ENCODE measurements around the gene YTHDF2. TPM values are rescaled to one million over a fixed set of nuclear protein-coding genes. Genes with fewer than 3 reads are reported as not detected.

The YTHDF2 gene
- total and polyA plus RNA-seq, 9 of the 15 experiments (the other 6 are each of a cell fraction or from before 2014, with no cell fraction given) = 41.0 to 111 (median 83.3) TPM

DNA sequence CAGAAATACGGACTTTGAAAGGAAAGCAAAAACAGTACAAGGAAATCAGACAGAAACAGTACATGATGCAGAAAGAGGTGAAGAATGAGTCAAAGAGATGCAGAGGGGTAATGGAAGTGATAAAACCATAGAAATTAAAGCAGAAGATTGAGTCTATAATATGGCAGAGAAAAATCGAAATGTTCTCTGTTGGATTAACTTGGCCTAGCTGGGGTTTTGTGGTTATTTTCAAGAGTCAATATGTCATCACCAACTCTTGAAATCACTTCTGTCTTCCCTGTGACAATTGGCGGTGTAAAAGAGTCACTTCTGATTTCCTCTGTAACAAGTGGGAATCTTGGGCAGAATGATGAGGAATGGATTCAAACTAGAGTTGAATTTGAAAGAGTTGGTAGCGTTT is 7.4 kb downstream of the YTHDF2 start (continued):
- TF ChIP-seq, protein P1, sequence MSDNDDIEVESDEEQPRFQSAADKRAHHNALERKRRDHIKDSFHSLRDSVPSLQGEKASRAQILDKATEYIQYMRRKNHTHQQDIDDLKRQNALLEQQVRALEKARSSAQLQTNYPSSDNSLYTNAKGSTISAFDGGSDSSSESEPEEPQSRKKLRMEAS (CRISPR knock-in tag; IDR thresholded peaks at IDR 0.05) = no peak
- TF ChIP-seq POLR2A (conservative IDR thresholded peaks at IDR 0.05) = peak; percentile 34; the same call in 1 of the 2 replicates
- TF ChIP-seq ZC3H8 (IDR thresholded peaks at IDR 0.05) = no peak
- no peak for TF ChIP-seq KAT7 (CRISPR knock-in tag; IDR thresholded peaks at IDR 0.05; ENCODE audit: borderline replicate concordance)
- peak; percentile 50 for TF ChIP-seq MEIS2 (IDR thresholded peaks at IDR 0.05; ENCODE audit: partially characterized antibody)
- TF ChIP-seq, protein P2, sequence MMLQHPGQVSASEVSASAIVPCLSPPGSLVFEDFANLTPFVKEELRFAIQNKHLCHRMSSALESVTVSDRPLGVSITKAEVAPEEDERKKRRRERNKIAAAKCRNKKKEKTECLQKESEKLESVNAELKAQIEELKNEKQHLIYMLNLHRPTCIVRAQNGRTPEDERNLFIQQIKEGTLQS (IDR thresholded peaks at IDR 0.05) = peak; percentile 26
- TF ChIP-seq, protein P2 (CRISPR knock-in tag; conservative IDR thresholded peaks at IDR 0.05) = no peak
- no peak for TF ChIP-seq NFATC3 (IDR thresholded peaks at IDR 0.05)
- TF ChIP-seq ZNF830 (CRISPR knock-in tag; IDR thresholded peaks at IDR 0.05) = no peak
- TF ChIP-seq POLR2G (IDR thresholded peaks at IDR 0.05; ENCODE audit: low read depth, low read length) = no peak
- TF ChIP-seq RBBP5 (IDR thresholded peaks at IDR 0.05; ENCODE audit: borderline replicate concordance, insufficient read depth, low read length, poor library complexity, severe bottlenecking) = no peak
- TF ChIP-seq RFX1 (IDR thresholded peaks at IDR 0.05) = no peak
- no peak for TF ChIP-seq SLC30A9 (CRISPR knock-in tag; IDR thresholded peaks at IDR 0.05)
- TF ChIP-seq SUPT5H (IDR thresholded peaks at IDR 0.05) = peak; percentile 31; the same call in 1 of the 2 replicates
- no peak for TF ChIP-seq COPS2 (conservative IDR thresholded peaks at IDR 0.05)
- TF ChIP-seq FOXK1 (CRISPR knock-in tag; IDR thresholded peaks at IDR 0.05; ENCODE audit: borderline replicate concordance) = no peak
- TF ChIP-seq ZNF668 (CRISPR knock-in tag; IDR thresholded peaks at IDR 0.05) = no peak
- TF ChIP-seq SAFB (IDR thresholded peaks at IDR 0.05; ENCODE audit: borderline replicate concordance, low read depth, low read length) = no peak
- TF ChIP-seq ZNF717 (CRISPR knock-in tag; IDR thresholded peaks at IDR 0.05) = 0 out of 2 replicates have a peak, but pooled peaks have one; percentile 60
- TF ChIP-seq, protein P3, sequence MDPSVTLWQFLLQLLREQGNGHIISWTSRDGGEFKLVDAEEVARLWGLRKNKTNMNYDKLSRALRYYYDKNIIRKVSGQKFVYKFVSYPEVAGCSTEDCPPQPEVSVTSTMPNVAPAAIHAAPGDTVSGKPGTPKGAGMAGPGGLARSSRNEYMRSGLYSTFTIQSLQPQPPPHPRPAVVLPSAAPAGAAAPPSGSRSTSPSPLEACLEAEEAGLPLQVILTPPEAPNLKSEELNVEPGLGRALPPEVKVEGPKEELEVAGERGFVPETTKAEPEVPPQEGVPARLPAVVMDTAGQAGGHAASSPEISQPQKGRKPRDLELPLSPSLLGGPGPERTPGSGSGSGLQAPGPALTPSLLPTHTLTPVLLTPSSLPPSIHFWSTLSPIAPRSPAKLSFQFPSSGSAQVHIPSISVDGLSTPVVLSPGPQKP (CRISPR knock-in tag; IDR thresholded peaks at IDR 0.05) = no peak
- 0 out of 2 replicates have a peak, but pooled peaks have one; percentile 28 for TF ChIP-seq ZBTB17 (CRISPR knock-in tag; IDR thresholded peaks at IDR 0.05)
- TF ChIP-seq NR2F6 (CRISPR knock-in tag; IDR thresholded peaks at IDR 0.05) = no peak
- TF ChIP-seq FOXA1 (IDR thresholded peaks at IDR 0.05; ENCODE audit: borderline replicate concordance) = no peak
- TF ChIP-seq ZNF778 (CRISPR knock-in tag; IDR thresholded peaks at IDR 0.05) = no peak
- no peak for TF ChIP-seq SRSF3 (IDR thresholded peaks at IDR 0.05; ENCODE audit: insufficient read depth, low read length)
- no peak for TF ChIP-seq TRIM24 (IDR thresholded peaks at IDR 0.05)
- TF ChIP-seq MYBL2 (IDR thresholded peaks at IDR 0.05; ENCODE audit: low read depth) = no peak
- no peak for TF ChIP-seq MYBL2 (CRISPR knock-in tag; IDR thresholded peaks at IDR 0.05; ENCODE audit: borderline replicate concordance)
- TF ChIP-seq, protein P4, sequence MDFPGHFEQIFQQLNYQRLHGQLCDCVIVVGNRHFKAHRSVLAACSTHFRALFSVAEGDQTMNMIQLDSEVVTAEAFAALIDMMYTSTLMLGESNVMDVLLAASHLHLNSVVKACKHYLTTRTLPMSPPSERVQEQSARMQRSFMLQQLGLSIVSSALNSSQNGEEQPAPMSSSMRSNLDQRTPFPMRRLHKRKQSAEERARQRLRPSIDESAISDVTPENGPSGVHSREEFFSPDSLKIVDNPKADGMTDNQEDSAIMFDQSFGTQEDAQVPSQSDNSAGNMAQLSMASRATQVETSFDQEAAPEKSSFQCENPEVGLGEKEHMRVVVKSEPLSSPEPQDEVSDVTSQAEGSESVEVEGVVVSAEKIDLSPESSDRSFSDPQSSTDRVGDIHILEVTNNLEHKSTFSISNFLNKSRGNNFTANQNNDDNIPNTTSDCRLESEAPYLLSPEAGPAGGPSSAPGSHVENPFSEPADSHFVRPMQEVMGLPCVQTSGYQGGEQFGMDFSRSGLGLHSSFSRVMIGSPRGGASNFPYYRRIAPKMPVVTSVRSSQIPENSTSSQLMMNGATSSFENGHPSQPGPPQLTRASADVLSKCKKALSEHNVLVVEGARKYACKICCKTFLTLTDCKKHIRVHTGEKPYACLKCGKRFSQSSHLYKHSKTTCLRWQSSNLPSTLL (IDR thresholded peaks at IDR 0.05) = no peak
- peak; percentile 47 to 65; a peak in 3 of 4 replicates for TF ChIP-seq KDM1A (IDR thresholded peaks at IDR 0.05)
- no peak for TF ChIP-seq ARID1B (IDR thresholded peaks at IDR 0.05)
